GM21576 (cell line): ENCODE results near the gene ITIH4.
"Not testable (repeated sequence)": the region's sequence is repeated elsewhere in the genome, so short reads cannot be mapped to it uniquely, and the experiment has no call there.

Source experiments
- ATAC-seq: cut with Tn5 transposase; IDR thresholded peaks from one replicate; pipeline ENCODE4 v1.9.1; 2021; ENCODE audit warnings: mild to moderate bottlenecking, moderate library complexity; ENCODE audit not compliant: unreplicated experiment

Gene ITIH4

DNA sequence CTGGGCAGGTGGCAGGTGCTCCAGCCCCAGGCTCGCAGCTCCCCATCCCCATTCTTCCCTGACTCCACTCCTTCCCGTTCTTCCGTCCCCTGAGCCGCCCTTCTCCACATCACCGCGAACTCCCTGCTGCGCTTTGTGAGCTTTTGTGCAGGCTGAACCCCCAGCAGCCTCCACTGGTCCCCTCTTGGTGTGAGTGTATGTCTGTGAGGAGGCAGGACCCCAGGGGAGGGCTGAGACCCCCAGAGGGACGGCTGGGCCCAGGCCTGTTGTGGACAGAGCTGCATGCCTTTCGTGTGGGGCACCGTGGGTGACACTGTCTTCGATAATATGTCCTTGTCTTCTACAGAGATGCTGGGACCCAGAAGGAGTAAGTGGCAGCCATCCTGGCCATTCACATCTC lies 43.2 kb downstream of the ITIH4 start:
- no peak for ATAC-seq

DNA sequence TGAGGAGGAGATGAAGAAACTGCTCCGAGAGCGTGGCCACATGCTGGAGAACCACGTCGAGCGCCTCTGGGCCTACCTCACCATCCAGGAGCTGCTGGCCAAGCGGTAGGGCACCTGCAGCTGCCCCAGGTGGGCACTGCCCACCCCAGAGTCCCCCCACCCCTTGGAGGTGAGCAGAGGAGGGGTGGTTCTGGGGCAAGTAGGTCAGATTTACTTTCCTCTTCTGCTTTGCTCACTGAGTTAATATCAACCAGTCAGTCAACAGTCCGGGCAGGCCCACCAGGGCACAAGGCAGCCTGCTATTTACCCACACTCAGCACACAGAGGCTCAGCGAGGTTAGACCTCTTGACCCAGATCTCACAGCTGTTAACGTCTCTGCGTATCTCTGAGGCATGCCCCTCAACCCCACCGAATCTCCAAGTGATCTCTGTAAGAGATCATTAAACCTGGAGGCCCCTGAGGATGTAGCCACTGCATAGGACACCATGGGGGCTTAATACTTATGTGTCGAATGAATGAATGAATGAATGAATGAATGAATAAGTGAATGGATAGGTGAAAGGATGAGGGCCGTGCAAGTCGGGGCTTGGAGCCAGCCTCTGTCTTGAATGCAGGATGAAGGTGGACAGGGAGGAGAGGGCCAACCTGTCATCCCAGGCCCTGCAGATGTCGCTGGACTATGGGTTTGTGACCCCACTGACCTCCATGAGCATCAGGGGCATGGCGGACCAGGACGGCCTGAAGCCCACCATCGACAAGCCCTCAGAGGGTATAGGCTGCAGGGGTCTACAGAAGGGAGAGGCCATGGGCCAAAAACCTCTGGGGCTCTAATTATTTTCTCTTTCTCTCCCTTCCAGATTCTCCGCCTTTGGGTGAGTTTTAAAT lies 43.9 kb downstream of the ITIH4 start:
- no peak for ATAC-seq

DNA sequence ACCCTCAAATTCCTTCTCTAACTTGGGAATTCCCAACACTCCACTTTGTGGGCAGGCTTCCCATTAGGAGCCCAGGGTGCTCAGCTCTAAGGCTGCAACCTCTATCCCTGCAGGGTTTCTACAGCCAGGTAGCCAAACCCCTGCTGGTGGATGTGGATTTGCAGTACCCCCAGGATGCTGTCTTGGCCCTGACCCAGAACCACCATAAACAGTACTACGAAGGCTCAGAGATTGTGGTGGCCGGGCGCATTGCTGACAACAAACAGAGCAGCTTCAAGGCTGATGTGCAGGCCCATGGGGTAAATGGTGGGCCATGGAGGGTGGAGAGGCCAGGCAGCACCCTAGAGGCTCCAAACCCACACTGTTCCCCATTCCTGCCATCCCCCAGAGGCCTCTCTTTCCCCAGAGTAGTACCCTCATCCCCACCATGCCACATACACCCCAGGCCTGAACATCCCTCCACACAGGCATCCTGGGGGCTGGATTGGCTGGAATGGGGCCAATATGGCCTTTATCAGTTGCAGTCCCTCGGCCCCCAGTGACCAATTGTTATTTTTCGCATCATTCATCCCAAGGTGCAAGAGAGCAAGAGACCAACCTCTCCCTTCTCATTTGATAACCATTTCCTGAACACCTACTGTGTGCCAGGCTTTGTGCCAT lies 45.4 kb downstream of the ITIH4 start:
- ATAC-seq = no peak

DNA sequence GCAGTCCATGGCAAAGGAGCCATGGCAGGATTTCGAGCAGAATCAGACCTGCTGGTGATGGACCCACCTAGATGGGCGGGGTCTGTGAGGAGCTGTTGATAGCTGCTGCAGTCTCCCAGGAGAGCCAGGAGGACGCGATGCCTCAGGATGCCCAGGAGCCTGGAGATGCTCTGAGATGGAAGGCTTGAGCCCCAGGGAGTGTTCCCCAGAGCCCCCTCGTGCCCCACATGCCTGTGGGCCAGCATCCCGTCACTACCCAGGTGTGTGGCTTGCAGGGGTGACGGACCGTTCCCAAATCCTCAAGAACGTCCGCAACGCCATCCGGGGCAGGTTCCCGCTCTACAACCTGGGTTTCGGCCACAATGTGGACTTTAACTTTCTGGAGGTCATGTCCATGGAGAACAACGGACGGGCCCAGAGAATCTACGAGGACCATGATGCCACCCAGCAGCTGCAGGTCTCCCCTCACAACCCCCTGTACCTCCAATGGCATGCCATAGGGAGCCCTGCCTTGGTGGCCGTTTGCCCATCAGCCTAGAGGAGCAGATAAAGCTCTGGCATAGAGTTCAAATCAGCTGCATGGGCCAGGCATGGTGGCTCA lies 46.4 kb downstream of the ITIH4 start:
- ATAC-seq = no peak

DNA sequence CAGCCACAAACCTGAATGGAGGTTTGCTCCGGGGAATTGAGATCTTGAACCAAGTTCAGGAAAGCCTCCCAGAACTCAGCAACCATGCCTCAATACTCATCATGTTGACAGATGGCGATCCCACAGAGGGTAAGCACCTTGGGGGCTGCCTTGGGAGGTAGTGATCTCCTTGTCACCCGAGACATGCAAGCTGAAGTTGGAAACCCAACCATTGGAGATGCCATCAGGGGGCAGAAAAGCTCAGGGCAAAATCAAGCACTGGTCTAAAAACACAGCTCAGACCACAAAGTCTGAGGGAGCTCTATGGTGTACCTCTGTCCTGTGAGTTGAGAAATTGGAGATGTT lies 47.3 kb downstream of the ITIH4 start:
- no peak for ATAC-seq

DNA sequence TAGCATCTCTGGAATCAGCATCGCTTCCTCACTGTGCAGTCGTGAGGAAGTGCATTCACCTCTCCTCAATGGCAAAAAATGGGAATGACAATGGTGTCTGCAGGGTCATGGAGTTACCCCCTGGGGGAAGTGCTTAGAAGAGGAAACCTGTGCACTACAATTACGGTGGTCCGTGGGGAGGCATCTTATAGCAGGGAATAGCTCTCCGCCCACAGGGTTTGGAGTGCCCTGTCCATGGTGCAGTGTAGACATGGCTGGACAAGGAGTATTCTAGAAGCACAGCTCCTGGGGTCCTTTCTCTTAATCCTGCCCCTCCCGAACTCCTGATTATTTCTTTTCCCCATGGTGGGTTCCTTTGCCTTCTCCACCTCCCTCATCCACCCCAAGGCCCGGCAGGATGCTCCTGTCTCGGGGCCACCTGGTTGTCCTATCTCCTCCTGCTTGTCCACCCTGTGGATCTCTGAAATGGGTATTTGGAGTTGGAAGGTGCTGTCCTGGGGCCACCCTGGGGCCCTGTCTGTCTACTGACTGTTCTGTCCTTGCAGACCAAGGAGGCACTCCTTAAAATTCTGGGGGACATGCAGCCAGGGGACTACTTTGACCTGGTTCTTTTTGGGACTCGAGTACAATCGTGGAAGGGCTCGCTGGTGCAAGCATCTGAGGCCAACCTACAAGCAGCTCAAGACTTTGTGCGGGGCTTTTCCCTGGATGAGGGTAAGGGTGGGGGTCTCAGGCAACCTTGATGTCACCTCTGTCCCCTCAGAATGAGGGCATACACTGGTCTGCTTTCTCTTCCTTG lies 47.9 kb downstream of the ITIH4 start:
- ATAC-seq = no peak

DNA sequence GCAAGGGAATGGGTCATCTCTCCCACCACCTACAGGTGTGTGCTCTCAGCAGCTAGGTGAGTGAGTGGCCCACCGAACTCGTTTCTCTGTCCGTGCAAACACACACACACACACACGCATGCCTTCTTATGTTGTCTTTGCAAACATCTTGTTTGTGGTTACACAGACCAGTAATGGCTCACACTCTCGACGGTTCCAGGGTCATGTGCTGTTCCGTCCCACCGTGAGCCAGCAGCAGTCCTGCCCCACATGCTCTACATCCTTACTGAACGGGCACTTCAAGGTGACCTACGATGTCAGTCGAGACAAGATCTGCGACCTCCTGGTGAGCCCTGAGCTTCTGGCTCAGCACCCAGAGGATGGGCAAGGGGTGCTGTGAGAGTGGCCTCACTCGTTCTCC lies 48.7 kb downstream of the ITIH4 start:
- no peak for ATAC-seq

DNA sequence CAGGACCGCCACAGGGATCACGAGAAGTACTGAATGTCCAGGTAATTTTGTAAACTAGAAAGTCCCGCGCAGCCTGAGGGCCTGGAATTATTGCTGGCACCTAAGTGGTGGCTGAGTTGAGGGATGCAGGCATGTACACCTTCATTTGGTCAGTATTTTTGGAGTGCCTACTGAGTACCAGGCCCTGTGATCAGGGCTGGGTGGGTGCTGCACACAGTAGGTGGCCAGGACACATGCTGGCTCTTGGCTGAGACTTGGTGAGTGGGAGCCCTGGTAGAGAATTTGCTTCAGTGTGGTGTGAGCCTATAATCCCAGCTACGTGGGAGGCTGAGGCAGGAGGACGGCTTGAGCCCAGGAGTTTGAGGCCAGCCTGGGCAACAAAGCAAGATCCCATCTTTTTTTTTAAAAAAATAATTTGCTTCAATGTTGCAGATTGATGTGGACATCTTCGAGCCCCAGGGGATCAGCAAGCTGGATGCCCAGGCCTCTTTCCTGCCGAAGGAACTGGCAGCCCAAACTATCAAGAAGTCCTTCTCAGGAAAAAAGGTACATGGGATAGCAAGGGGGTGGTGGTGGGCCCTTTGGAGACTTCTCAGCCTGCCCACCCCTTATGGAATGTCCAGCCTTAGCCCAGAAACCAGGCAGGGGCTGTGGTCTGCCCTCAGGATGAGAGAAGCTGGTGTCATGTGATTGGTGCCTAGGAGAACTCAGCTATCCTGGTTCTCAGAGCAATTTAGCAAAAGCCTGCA lies 50.5 kb downstream of the ITIH4 start:
- no peak for ATAC-seq

DNA sequence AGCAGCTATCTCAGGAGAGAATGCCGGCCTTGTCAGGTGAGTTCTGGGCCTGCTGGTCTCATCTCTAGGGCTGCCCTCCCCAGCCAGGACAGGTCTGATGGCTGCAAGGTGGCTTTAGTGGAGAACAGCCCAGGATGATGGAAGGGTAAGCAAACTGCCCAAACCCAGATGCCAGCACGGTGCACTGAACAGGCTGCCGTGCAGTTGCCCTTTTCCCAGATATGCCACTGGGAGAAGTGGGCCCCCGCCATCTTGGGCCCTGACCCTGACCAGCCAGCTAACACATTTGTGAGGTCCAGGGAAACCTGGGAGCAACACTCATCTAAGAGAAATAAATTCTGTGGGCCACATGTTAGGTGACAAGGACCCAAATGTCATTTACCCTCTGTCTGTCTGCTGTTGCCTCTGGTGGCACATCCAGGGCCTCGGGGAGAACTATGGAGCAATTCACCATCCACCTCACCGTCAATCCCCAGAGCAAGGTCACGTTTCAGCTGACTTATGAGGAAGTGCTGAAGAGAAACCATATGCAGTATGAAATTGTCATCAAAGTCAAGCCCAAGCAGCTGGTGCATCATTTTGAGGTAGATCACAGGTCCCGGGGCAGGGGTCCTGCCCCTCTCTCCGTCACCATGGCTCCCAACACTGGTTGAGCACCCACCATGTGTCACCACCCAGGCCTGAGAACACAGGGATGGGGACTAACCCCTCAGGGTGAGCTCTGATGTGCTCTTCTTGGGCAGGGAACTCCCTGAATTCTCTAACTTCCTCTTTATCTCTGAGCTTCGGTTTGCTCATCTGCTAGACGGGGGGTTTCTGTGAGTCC lies 51.2 kb downstream of the ITIH4 start:
- no peak for ATAC-seq

DNA sequence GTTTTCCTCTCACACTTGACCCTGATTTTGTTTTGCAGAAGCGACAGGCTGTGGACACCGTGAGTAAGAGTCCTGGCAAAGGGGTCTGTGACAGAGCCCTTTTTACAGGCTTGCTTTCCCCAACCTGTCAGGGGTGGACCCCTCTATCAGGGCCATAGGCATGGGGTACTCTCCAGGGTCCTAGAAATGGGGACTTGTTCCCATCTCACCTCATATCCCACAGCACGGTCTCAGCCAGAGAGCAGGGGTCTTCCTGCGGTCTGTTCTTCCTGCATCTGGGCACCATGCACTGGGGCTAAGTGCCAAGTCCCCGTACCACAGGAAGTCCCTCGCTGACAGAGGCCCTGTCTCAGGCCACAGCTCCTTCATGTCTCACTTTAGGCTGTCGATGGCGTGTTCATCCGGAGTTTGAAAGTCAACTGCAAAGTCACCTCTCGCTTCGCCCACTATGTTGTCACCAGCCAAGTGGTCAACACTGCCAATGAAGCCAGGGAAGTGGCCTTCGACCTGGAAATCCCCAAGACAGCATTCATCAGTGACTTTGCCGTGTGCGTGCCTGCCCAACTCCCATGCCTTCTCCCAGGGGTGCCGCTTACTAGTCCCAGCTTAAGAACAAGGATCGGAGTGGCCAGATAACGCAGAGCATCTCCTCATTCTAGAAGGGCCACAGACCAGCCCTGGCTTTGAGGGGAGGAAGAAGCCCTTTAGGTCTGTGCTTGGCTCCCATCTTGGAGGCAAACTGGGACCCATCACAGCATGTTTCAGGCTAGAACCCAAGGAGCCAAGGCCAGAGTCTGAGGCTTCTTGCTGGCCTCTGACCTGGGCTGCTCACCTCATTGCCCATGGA lies 52.3 kb downstream of the ITIH4 start:
- no peak for ATAC-seq

DNA sequence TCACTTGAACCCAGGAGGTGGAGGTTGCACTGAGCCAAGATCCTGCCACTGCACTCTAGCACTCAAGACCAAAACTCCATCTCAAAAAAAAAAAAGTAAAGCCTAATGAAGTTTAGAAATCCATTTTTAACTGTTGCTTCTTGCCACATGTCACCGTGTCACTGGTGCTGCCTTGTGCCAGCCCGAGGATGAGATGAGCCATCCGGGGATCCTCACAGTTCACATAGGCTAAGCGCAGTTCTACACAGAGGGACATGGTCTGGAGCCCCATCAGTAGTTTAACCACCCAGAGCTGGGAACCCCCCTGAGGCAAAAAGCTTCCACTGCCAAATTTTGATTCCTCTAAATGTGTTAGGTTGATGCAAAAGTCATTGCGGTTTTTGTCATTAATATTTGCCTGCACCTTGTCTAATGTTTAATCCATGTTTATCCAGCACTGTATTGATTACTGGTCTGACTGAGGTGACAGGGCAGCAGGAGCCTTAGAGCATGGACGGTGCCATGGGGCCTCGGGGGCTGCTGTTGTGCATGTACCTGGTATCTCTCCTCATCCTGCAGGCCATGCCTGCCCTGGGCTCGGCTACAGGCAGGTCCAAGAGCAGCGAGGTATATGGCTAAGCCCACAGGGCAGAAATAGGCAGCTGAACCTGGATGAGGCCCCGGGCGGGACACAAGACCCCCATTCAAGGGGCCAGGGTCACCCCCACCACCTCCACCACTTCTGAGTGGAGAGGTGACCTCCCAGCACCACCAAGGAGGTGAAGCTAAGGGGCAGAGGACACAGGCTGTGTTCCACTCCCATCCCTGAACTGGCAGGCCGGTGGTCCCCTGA lies 53.1 kb downstream of the ITIH4 start, which contains the start of gene ITIH1:
ITIH1 (plus strand) TSS at position 473 of the 832 bp plus-strand sequence; CDS start at position 490, 17 bp downstream.
- no peak for ATAC-seq

DNA sequence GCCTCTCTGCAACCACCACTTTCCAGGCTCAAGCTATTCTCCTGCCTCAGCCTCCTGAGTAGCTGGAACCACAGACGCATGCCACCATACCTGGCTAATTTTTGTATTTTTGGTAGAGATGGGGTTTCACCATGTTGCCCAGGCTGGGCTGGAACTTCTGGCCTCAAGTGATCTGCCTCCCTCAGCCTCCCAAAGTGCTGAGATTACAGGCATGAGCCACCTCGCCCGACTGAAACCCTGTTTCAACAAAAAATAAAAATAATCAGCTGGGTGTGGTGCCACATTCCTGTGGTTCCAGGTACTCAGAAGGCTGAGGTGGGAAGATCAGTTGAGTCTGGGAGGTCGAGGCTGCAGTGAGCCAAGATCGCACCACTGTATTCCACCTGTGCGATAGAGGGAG lies 54.0 kb downstream of the ITIH4 start:
- not testable (repeated sequence) for ATAC-seq

DNA sequence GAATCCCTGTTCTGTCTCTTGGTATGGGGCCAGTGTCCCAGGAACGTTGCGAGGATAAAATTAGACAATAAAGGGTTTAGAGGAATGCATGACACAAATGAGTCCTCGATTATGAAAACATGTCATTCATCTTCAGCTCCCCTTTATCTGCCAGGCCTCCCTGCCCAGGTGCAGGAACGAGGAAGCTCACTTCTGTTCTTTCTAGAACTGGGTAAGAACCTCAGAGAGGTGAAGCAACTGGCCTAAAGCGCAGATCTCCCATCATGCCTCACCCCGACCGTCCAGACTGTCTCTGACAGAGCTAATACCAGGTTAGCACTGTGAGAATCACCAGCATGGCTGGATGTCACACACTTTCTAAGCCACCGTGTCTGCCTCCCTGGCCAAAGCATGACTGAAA lies 54.6 kb downstream of the ITIH4 start:
- ATAC-seq = no peak

DNA sequence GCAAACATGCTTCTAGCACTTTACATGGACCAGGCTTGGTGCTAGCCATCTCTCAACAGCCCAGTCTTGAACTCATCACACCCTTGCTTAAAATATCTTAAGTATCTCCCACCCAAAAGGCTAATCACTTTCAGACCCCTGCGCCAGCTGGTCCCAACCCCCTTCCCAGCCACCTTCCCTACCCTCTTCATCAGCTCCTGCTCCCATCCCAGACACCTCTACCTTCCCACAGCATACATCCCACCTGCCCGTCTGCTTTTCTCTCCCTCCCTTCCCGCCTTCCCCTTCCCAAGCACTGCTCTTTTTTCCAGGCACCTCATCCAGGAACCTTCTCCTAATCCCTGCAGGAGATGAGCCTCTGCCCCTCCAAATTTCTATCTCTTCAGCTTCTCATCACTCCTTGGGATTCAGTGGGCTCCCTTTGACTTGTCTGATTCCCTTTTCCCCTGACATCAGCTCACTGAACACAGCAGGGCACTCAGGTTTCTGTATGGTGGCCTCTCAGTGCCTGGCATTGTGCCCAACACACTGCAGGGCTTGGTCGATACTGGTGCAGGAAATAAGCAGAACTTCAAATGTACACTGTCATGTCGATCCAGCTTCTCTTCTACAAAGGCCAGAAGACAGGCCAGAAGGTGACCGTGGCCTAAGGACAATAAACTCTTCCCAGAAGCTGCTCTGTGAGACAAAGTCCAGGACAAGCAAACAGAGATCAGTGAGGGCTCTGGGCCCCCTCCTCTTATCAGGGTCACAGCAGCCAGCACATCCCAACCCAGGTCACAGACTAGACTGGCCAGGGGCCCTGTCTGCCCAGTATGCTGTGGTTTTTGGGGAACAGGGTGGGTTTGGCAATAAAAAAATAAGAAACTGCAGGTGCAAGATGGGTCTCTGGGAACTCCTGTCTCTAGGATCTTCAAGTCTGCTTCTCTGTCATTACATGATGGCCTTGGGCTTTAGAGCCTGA lies 55.3 kb downstream of the ITIH4 start:
- no peak for ATAC-seq

DNA sequence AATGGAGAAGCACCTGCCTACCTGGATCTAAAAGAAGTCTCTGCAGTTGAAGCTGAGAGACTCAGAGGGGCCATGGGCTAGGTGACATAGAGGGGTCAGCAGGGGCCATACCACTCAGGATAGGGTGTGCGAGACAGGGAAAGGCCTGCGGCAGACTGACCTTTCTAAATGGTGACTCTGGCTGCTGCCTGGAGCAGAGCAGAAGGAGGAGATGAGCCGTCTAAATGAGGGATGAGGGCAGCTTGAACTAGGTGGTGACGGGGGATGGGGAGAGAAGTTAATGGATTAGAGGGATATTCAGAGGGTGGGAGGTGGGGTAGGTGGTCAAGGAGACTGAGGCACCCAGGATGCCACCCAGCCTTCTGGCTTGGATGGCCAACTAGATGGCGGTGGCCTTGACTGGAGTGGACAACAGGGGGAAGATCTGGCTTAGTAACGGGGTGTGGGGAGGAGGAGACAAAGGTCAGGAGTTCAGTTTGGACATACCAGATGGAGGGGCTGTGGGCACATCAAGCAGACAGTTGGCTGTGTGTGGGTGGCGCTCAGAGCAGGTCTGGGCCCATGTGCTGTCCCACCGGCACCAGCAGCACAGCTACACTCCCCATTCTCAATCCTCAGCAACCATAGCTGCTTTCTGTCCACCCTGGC lies 56.3 kb downstream of the ITIH4 start:
- no peak for ATAC-seq

DNA sequence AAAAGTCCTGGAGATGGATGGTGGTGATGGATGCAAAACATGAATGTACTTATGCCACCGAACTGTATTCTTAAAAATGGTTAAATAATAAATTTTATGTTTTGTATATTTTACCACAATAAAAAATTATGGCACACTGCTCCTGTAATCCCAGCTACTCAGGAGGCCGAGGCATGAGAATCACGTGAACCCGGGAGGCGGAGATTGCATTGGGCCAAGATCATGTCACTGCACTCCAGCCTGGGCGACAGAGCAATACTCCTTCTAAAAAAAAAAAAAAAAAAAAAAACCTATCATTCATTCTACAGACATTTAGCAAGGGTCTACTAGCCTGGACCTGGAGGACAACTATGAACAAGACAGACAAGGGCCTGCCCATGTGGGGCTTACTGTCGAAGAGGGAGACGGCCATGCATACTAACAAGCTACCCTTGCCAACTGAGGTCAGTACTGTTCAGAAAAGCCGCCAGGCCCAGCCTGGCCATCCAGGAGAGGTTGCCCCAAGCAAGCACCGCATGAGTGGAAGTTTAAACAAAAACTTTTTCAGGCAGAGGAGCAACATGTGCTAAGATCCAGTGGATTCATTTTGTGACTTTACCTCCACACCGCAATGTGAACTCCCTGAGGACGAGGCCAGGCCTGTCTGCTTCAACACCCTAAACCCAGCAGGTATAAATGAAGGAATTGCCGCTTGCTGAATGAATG lies 57.0 kb downstream of the ITIH4 start:
- no peak for ATAC-seq
